ACHN (cell line): Measurements from ENCODE around the gene DLGAP1.
"Not testable (repeated sequence)": the region's sequence is repeated elsewhere in the genome, so short reads cannot be mapped to it uniquely, and the experiment has no call there.

Experiments used
- DNase-seq: peaks from one replicate; pipeline ENCODE4 v3.0.0-alpha.2; 2015
- in situ Hi-C: cut with HindIII; loops from 2 replicates; pipeline ENCODE4 v1.10.0; 2017; ENCODE audit warnings: low sequenced_read_pairs, low pct_ligation_motif_present, low pct_unique_long_range_greater_than_20kb

The DLGAP1 gene

GRCh38 chr18:4311945-4312344 is 143.2 kb downstream of the DLGAP1 start:
- in situ Hi-C loops, DNase-seq: not testable (repeated sequence)

- in situ Hi-C loops: no loop called here
- no peak for DNase-seq
Measured at GRCh38 chr18:4311136-4311535, 144.0 kb downstream of the DLGAP1 start.

- in situ Hi-C loops: no loop called here
- no peak for DNase-seq
Measured at GRCh38 chr18:4309227-4309626, 145.9 kb downstream of the DLGAP1 start.

- in situ Hi-C loops: no loop called here
- no peak for DNase-seq
Measured at GRCh38 chr18:4308576-4308975, 146.5 kb downstream of the DLGAP1 start.

GRCh38 chr18:4299395-4299794 is 155.7 kb downstream of the DLGAP1 start:
- DNase-seq: no peak
- in situ Hi-C loops: no loop called here

- in situ Hi-C loops: no loop called here
- no peak for DNase-seq
Measured at GRCh38 chr18:4293337-4293736, 161.8 kb downstream of the DLGAP1 start.

GRCh38 chr18:4292696-4293095 is 162.4 kb downstream of the DLGAP1 start:
- in situ Hi-C loops: no loop called here
- DNase-seq: no peak

- DNase-seq, in situ Hi-C loops: not testable (repeated sequence)
Measured at GRCh38 chr18:4287340-4287739, 167.8 kb downstream of the DLGAP1 start.

GRCh38 chr18:4286256-4286655 is 168.9 kb downstream of the DLGAP1 start:
- in situ Hi-C loops: no loop called here
- DNase-seq: no peak

- DNase-seq: no peak
- in situ Hi-C loops: no loop called here
Measured at GRCh38 chr18:4285525-4285924, 169.6 kb downstream of the DLGAP1 start.

GRCh38 chr18:4284528-4284927 is 170.6 kb downstream of the DLGAP1 start:
- in situ Hi-C loops: no loop called here
- no peak for DNase-seq

DNA sequence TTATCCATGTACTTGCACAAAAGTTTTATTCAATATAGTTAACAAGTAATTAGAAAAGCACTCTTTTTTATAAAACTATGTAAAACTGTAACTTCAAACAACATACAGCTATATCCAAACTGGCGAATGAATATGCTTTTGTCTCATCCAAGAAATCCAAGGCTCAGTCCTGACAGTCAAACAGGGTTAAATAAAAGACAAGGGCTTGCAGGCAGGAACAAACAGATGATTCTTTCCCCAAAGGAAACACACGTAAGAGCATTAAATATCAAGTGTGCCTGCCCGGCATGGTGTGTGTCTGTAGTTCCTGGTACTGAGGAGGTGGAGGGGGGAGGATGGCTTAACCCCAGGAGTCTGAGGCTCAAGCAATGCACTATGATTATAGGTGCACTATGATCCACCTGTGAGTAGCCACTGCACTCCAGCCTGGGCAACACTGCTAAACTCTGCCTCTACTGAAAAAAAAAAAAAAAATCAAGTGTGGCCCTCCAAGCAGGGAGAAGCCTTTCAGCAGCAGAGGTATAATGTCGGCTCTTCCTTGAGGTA is 171.3 kb downstream of the DLGAP1 start:
- in situ Hi-C loops: no loop called here
- DNase-seq: no peak

GRCh38 chr18:4282954-4283353 is 172.2 kb downstream of the DLGAP1 start:
- in situ Hi-C loops: no loop called here
- no peak for DNase-seq

DNA sequence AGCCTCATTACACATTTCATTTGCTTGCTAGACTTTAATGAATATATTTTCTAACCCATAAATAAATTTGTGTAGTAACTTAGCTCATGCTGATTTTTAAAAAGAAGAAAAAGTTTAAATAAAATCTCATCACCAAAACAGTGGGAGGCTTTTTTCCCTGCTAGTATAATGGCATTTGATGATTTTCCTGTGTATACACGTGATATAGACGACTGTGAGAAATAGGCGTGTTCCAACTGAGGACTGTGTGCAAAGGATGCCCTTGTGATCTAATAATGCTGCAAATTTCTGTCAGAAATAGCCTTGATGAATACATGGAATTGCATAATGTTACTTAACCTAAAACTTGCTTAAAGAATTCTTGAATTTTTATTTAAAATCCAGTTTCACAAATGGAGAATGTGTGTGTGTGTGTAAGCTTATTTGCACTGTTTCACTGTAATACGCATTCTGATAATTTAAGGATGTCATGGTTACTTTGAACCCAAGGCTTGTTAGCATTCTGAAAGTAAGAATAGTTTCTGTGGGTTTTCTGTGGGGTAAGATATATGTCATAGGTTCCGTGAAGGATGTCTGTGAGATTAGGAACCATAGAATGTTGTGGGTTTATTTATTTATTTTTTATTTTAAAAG is 178.0 kb downstream of the DLGAP1 start:
- no peak for DNase-seq
- in situ Hi-C loops: no loop called here

DNA sequence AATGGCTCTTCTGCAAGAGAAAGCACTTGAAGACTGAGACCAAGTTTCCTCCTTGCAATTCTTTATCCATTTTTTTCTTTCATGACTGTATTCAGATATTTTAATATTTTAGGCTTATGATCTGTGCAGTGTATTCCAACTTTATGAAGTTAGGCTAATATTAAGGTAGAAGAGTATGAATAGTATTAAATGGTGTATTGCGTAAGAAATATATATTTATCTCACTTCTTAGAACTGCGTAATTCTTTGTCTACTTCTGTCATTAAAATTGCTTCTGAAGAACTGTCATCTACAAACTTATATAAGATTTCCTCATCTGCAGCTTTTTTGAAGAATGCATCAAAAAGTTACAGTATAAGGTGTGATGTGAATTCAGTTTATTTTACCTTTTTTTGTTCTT is 183.2 kb downstream of the DLGAP1 start:
- no peak for DNase-seq
- in situ Hi-C loops: no loop called here

- DNase-seq: no peak
- in situ Hi-C loops: no loop called here
Measured at GRCh38 chr18:4270988-4271387, 184.1 kb downstream of the DLGAP1 start.

DNA sequence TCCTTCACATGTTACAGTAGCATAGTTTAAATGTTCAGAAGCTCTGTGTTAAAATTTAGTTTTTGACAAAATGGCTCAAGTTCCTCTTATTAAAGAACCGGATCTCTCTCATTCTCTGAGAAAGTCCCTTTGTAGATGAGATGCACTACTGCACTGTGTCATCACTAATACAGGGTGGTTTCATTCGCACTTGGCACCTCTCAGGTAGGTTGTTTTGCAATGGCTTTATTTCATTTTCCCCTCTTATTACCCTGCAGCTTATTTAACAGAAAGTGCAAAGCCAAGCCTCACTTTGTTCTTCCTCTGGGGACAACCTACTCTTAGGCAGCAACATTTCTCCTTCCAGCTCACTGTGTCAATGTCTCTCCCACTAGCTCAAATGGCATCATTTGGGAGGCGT is 185.1 kb downstream of the DLGAP1 start:
- in situ Hi-C loops: no loop called here
- no peak for DNase-seq

GRCh38 chr18:4267641-4268040 is 187.5 kb downstream of the DLGAP1 start:
- no peak for DNase-seq
- in situ Hi-C loops: no loop called here

- no peak for DNase-seq
- in situ Hi-C loops: no loop called here
Measured at GRCh38 chr18:4264347-4264791, 190.7 kb downstream of the DLGAP1 start.

DNA sequence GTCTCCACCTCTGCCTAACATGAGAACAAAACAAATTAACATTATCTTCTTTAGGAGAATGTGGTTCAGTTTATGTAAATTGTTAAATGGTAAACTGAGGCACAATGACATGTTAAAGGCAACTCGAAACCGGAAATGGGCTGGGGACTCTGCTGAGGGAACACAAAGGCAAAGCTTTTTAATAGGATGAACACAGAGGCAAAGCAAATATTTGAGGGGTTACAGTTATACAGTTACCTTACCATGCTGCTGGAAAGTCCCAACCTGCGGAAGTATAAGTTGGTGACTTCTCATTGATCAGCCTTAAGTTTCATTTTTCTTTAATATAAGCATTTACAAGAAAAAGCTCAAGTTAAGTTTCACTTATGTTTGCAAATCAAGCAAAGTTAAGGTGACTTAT is 195.0 kb downstream of the DLGAP1 start:
- in situ Hi-C loops: no loop called here
- no peak for DNase-seq
